ENCODE measurements around the gene CHCHD10. TPM values are rescaled to one million over a fixed set of nuclear protein-coding genes. Genes with fewer than 3 reads are reported as not detected.

Gene CHCHD10
- total and polyA plus RNA-seq, 2 of the 8 experiments (the other 6 are each of a cell fraction or from before 2014, with no cell fraction given), result 58.3 to 94.5 TPM

DNA sequence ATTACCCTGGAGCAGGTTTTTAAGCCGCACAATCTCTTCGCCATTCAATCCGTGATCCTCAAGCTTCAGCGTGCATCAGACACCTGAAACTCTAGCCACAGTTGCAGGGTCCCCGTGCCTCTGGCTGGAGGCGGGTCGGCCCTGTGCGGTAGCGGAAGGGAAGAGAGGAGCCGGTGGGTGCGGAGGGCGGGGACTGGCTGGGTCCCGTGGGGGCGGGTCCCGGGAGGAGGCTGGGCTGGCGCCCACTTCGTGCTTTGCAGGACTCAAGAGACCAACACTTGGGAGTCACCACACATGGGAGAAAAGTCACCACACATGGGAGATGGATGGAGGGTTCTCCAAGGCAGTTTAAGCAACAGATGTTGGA lies 4.2 kb downstream of the CHCHD10 start:
- Histone ChIP-seq H3K36me3 (ENCODE audit: control insufficient read depth in 2 of 4, insufficient read depth in 4 of 4, low read length in 3 of 4) (no peaks in the 10 kb centered on the region), H3K23me2 (ENCODE audit: low read depth, low read length) (peaks cover 11% of the 10 kb centered on the region), H3K4me1 (replicated peaks in 1 of 4; ENCODE audit: control insufficient read depth in 3 of 4, insufficient read depth in 4 of 4, low read length in 3 of 4) (peaks cover 0 to 26% (median 18%) of the 10 kb centered on the region in 4 experiments; a peak in 6 of 7 replicates), H2BK12ac (ENCODE audit: low read depth, low read length) (peak overlapping the region; percentile 75), H3K4me3 (ENCODE audit: extremely low read depth in 1 of 4, insufficient read depth in 2 of 4, low read depth in 3 of 4, low read length in 4 of 4) (peak overlapping the region in 2 of 4 experiments; percentile 11 to 48; a peak in 3 of 8 replicates), H4K5ac (ENCODE audit: insufficient read length, low read depth, low read length) (no peak overlapping the region), H3K79me2 (ENCODE audit: control insufficient read depth in 1 of 2, insufficient read depth in 2 of 2, low read length in 2 of 2) (no peaks in the 10 kb centered on the region), H3K14ac (ENCODE audit: insufficient read length) (no peak overlapping the region), H2BK20ac (ENCODE audit: low read length) (no peak overlapping the region), H3K27ac (ENCODE audit: low read depth, low read length) (no peak overlapping the region), H4K8ac (ENCODE audit: extremely low read depth, insufficient read depth, low read length) (no peak overlapping the region), H2BK5ac (ENCODE audit: low read depth, low read length) (0 out of 2 replicates have a peak overlapping the region, but pooled peaks have one; percentile 71), H2BK120ac (replicated peaks; ENCODE audit: low read depth, low read length) (no peak overlapping the region), H2BK15ac (ENCODE audit: low read length) (no peak overlapping the region), H3K4ac (replicated peaks; ENCODE audit: insufficient read length, low read depth, low read length) (no peak overlapping the region), H4K91ac (replicated peaks; ENCODE audit: insufficient read length, low read length) (no peak overlapping the region), H3K27me3 (replicated peaks in 1 of 4; ENCODE audit: control insufficient read depth in 3 of 4, extremely low read depth in 1 of 4, insufficient read depth in 3 of 4, low read length in 3 of 4) (peaks cover 0 to 3% (median 1%) of the 10 kb centered on the region in 4 experiments; a peak in 3 of 7 replicates), H3K23ac (ENCODE audit: insufficient read length) (no peak overlapping the region), H3K79me1 (ENCODE audit: low read depth, low read length) (no peaks in the 10 kb centered on the region), H2AFZ (ENCODE audit: low read length) (no peak overlapping the region), H3K9ac (replicated peaks in 1 of 4; ENCODE audit: extremely low read depth in 1 of 4, low read depth in 3 of 4, low read length in 3 of 4) (no peak overlapping the region), H3K18ac (ENCODE audit: extremely low read depth, low read length) (peak overlapping the region; percentile 89; the same call in 1 of the 2 replicates), H3K9me3 (ENCODE audit: insufficient read depth in 2 of 2, low read depth in 1 of 2, low read length in 1 of 2) (no peaks in the 10 kb centered on the region), H4K20me1 (replicated peaks in 1 of 2; ENCODE audit: control insufficient read depth in 1 of 2, insufficient read depth in 2 of 2, low read length in 2 of 2) (peaks cover 0 to 14% of the 10 kb centered on the region in 2 experiments), H3K56ac (replicated peaks; ENCODE audit: insufficient read length, low read depth, low read length) (no peak overlapping the region), H3K4me2 (ENCODE audit: insufficient read depth in 1 of 2, low read depth in 2 of 2, low read length in 2 of 2) (peak overlapping the region; percentile 54 to 66), H2AK5ac (ENCODE audit: low read depth, low read length) (no peak overlapping the region)
- no peak for FAIRE-seq
- peak in 1 of 2 experiments; percentile 76 for DNase-seq (ENCODE audit: low read depth in 1 of 2, low spot score in 2 of 2)
- ChIA-PET CTCF (ENCODE audit: partially characterized antibody) (interaction anchor here (1.1 to 1.6 kb wide), 4 partner anchors 27 to 378 kb away, joined by 3 to 5 read pairs (median 4); no protein-coding TSS in a partner anchor), POLR2A (ENCODE audit: partially characterized antibody) (interaction anchor here (0.7 to 1.9 kb wide), 7 partner anchors 10 to 88 kb away, joined by 3 to 5 read pairs (median 3); partner anchors contain the start of genes VPREB3 and ZNF70)
- 15% methylated on average over 15 of the region's 17 CpGs; no CpG with 5 or more reads in 1 of the 2 experiments for WGBS, 2 experiments (ENCODE audit: extremely low coverage in 1 of 2, insufficient coverage in 1 of 2, insufficient read length in 1 of 2, insufficient replicate concordance in 2 of 2, low coverage in 1 of 2, low lambda C conversion rate in 2 of 2, missing lambda C conversion rate in 1 of 2)
